NCI-H1930 (cell line): ENCODE measurements around the gene HS3ST4.

Experiments
- DNase-seq, 2 experiments: peaks; one replicate each; lab custom pipeline; 2025; lab: John Stamatoyannopoulos, UW

HS3ST4 gene

DNA sequence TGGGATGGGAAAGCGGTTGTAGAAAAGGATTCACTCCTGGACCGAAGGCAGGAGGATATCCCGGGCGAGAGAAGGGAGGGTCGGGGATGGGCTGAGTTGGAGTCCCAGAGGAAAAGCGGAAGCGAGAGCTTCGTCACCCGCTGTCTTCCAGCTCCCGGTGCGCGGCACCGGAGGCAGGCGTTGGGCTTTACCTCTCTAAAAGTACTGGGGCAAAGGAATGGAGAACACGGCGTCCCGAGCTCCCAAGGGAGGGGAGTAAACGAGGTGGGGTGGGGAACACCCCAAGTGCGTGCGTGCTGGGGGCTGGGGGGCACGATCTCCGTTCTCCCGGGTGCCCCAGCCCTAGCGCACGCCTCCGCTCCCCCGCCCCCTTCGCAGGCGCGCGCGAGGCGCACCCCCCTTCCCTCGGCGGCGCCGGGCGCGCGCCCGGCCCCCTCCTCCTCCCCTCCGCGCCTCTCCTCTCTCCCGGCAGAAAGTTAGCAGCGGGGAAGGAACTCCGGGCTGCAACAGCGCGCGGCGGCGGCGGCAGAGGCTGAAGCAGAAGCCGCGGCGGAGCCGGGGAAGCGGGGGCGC is at the start of gene HS3ST4:
HS3ST4 (plus strand) TSS at position 441 of the 573 bp plus-strand sequence.
- no peak for DNase-seq

DNA sequence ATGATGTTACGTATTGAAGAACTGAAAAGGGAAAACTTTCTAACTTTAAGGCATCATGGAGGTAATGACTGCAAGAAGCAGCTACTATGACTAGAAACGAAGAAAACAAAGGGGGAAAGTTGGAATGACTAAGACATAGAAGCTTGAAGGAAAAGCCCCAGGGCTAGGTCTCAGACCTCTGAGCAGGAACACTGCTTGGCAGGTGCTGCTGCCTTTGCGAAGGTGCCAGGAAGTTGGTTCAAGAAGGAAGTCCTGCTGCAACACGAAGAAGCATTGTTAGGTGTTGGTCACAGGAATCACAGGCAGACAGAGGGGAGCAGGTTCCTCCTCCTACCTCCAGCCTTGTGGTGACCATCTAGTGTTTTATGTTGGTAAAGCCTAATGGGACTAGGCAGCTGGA is 48.1 kb upstream of the HS3ST4 start:
- no peak for DNase-seq

DNA sequence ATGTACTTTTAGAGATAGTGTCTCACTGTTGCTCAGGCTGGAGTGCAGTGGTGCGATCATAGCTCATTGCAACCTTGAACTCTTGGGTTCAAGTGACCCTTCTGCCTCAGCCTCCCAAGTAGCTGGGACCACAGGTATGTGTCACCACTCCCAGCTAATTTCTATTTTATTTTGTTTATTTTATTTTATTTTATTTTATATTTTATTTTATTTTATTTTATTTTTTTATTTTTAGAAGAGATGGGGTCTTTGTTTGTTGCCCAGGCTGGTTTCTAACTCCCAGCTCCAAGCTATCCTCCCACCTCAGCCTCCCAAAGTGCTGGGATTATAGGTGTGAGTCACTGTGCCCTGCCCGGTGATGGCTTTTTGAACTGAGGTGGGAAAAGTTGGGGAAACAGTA is 35.1 kb upstream of the HS3ST4 start:
- DNase-seq = no peak

DNA sequence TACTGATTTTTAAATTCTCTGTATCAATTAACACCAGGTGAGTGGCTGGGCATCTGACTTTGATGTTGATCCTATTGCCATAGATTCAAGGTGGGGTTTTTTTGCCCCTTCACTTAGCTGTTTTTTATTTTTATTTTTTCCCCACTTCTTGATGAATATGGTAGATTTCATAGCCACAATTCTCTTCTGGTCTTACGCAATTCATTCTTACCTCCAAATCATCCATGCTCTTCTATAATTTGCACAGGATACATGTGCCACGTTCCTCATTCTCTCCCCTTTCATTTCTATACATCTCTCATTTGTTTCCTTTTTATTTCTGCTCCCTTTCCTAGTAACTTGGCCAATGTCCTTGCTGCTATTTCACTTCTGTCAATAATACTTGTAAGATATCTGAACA is 14.9 kb upstream of the HS3ST4 start:
- no peak for DNase-seq

- no peak for DNase-seq
Measured at GRCh38 chr16:25679511-25679910, 12.2 kb upstream of the HS3ST4 start.

DNA sequence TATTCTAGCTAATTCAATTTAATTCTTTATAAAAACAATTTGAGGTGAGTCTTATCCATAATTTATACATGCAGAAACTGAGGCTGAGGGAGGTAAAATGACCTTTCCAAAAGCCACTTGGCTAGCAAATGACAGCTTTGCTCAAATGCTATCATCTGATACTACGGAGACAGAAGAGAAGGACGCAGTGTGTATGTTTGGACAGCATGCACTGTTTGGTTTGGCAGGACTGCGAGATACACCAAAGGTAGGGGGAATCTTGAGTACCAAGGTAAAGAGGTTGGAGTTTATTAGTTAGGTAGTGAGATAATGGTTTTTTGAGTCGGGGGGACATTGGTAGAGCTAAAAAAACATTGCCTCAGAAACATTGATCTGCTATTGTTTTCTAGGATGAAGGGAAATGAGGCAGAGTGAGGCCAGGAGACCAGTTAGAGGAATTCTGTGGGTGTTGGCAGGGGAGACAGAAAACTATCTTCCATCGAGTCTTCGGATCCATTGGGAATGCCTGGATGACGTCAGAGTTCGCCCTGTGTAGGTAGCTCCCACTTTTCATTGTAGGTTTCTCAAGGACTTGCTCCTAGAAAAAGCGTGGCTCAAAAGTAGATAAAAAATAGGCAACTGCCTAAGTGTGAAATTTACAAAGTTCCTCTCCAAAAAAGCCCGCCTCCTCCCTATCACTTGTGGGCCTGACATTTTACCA is 2.5 kb upstream of the HS3ST4 start:
- no peak for DNase-seq

DNA sequence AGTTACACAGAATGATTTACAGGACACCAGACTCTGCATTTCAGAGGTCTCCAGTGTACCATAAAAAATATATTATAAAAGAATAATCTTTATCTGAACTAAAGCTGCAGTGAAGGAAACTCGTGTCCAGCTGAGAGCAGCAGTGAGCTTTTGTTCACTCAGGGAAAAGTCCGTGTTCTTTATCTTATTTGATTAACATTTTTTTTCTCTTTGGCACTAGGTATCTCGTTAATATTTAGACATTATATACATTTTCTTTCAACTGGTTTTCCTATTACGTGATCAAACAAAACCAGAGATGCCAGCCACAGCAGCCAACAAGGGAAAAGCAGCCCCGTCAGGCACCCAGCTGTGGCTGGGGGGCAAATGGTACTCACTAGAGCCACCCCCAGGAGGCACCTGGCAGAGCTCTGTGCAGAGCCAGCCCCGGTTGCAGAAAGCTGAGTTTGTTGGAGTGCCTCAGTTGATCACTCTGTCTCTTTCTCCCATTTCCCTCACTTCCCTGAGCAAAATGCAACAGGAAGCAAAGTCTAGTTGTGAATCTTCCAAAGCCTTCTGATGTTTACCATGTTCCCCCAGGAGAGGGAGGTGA is 1.1 kb upstream of the HS3ST4 start:
- no peak for DNase-seq

GRCh38 chr16:25692351-25692741 is 587 bp downstream of the HS3ST4 start:
- no peak for DNase-seq

- no peak for DNase-seq
Measured at GRCh38 chr16:25692742-25693508, 1.2 kb downstream of the HS3ST4 start.

DNA sequence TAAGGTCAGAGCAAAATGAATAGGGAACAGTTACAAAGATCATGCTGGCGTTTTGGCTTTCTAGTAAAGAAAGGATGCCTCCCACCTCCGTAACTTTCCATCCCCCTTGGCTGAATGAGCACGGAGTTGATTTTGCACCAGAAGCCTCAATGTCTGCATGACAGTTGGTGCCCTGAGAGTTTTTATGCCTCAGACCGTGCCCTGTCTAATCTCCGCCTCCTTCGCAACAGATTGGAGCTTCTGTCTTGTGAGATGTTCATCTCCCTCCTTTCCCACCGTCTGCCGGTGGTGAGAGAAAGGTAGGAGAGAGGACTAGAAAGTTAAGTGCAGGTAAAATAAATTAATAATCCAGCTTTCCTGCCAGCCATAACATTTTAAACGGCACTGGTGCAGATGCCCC is 1.9 kb downstream of the HS3ST4 start:
- no peak for DNase-seq

GRCh38 chr16:25699069-25699468 is 7.3 kb downstream of the HS3ST4 start:
- no peak for DNase-seq

GRCh38 chr16:25700547-25700946 is 8.8 kb downstream of the HS3ST4 start:
- DNase-seq = no peak

GRCh38 chr16:25707553-25707952 is 15.8 kb downstream of the HS3ST4 start:
- no peak for DNase-seq

DNA sequence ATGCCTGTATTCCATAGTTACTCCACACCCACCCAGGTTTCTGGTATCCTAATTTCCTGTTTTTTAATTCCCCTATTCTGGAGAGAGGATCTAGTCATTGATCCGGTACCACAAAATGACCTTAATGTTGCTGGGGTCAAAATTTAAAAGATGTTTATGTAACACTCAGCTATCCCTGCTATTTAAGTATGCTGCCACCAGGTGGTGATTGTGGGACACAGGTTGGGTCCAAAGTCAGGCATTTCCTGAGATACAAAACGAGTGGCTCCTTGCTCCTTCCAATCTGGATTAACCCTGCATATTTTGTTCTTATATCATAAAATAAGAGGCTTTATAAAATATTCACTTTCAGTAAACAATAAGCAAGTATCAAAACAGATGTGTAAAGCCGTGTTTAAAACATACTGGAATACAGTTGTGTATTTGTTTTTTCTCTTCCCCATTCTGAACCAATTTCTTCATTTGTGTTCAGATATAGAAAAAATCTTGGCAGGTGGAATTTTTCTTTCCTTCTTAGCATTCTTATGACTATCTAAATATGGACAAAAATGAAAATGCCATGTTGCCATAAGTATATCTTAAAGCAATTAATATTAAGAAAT is 16.3 kb downstream of the HS3ST4 start:
- DNase-seq = no peak

- no peak for DNase-seq
Measured at GRCh38 chr16:25709213-25709612, 17.5 kb downstream of the HS3ST4 start.

- DNase-seq = no peak
Measured at GRCh38 chr16:25713785-25714570, 22.2 kb downstream of the HS3ST4 start.

GRCh38 chr16:25716186-25716585 is 24.4 kb downstream of the HS3ST4 start:
- DNase-seq = no peak

DNA sequence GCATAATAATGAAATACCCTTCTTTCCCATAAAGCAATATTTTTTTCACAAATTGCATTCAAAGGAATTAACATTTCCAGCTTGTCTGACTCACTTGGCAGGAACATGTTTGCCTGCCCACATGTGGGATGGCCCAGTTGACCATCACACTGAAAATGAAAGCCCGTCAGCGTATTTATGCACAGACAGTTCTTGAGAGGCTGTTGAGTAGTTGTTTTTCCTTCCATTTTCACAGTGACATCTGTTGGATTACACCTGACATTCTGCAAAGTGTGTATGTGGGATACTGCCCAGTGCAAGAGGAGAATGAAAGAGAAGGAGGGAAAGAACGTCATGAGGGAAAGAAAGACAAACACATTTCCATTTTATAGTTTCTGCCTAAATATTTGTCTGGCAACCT is 29.7 kb downstream of the HS3ST4 start:
- no peak for DNase-seq

DNA sequence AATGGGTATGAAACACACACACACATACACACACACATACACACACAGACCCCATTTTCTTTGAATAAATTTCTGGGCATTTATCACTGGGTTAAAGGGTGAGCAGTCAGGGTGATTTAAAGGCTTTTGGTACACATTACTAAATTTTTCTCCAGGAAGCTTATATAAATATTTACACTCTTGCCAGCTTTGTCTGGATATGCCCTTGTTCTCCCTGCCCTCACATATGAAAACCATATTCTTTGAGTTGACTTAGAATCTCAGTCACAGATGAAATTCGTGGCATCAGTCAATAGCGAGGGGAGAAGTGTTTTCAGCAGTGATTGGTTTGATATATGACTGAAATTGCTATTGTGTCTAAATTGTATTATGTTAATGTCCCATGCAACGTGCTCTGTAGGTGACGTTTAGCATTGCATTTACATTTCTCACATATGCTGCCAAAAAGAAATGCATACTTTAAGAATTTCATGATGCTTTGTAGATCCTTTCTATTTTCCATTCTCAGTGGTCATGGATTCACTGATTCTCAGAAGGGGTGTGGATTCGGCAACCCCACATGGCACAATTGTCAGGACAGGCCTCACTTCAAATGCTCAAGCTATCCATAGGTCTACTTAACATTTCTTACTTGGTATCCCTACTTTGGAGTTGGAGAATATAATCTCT is 34.8 kb downstream of the HS3ST4 start:
- no peak for DNase-seq

DNA sequence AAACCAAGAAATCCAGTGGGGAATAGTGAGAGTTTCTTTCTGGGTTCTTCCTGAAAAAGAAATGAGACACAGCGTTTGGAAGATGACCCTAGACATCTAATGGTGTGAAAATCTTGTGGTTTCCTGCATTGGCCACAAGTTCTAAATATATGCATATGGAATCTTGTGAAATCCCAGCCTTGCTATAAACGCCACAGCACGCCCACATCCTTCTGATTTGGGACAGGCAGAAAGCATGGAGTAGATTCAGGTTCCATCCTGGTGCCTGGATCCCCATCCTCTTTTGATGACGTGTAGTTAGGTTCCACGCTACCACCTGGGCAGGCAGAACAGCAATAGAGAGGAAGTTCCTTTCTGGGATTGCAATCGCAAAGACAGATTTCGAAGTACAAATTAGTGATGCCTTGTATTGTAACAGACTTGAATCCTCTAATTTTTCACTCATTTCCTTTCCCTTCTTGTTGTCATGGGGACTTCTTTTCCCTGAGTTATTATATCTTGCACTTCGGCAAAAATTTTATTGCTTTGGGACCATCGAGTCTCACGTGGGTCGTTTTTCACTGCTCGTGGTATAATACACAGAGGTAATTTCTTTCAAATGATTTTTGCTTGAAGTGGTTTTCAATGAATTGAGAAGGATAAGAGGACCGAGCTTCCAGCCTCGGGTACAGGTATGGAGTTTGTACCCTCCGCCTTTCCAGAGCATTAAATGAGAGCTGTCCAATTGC is 37.6 kb downstream of the HS3ST4 start:
- no peak for DNase-seq
